H7 (cell line): ENCODE data around the gene MYO1C. TPM values are rescaled to one million over a fixed set of nuclear protein-coding genes. Genes with fewer than 3 reads are reported as not detected.
"Not testable (repeated sequence)": the region's sequence is repeated elsewhere in the genome, so short reads cannot be mapped to it uniquely, and the experiment has no call there.

Experiments
- DNase-seq: peaks from one replicate; pipeline ENCODE4 v3.0.0; 2012
- H3K27me3 ChIP-seq: 2 replicates; pipeline ENCODE4 v1.6.0; 2011; ENCODE audit warnings: mild to moderate bottlenecking, low read length; ENCODE audit not compliant: control insufficient read depth, insufficient read depth
- H3K36me3 ChIP-seq: replicated peaks from 2 replicates; pipeline ENCODE4 v1.5.1; 2011; ENCODE audit warnings: low read length; ENCODE audit not compliant: control insufficient read depth, insufficient read depth
- H3K4me3 ChIP-seq: 2 replicates; pipeline ENCODE4 v1.5.1; 2011; ENCODE audit warnings: low read depth, mild to moderate bottlenecking, control low read depth, low read length, moderate library complexity; ENCODE audit not compliant: insufficient read depth
- total RNA-seq: library from RNA; depleted of rRNA; stranded (reverse); fragments of >200 nt; shearing (Covaris generic); gene quantifications from 2 replicates; pipeline ENCODE4 v1.2.3, GENCODE V29; 2014

Gene MYO1C
- total RNA-seq, 1 experiment from 2014 or later = 62.6 TPM

GRCh38 chr17:1469231-1469852, 23.1 kb downstream of the MYO1C start:
- DNase-seq = peak; percentile 90
- Histone ChIP-seq H3K4me3 (no peak overlapping the region), H3K27me3 (no peaks in the 10 kb centered on the region), H3K36me3 (peaks cover 17% of the 10 kb centered on the region)

- peak; percentile 82 for DNase-seq
- Histone ChIP-seq H3K36me3 (peaks cover 17% of the 10 kb centered on the region), H3K27me3 (no peaks in the 10 kb centered on the region), H3K4me3 (no peak overlapping the region)
Observed at GRCh38 chr17:1467898-1468492, 24.5 kb downstream of the MYO1C start.

GRCh38 chr17:1467258-1467657, 25.2 kb downstream of the MYO1C start:
- H3K27me3 ChIP-seq = no peaks in the 10 kb centered on the region
- DNase-seq = no peak
- H3K4me3 ChIP-seq = no peak overlapping the region
- peaks cover 17% of the 10 kb centered on the region for H3K36me3 ChIP-seq

GRCh38 chr17:1464186-1464585, 28.3 kb downstream of the MYO1C start:
- DNase-seq = no peak
- Histone ChIP-seq H3K36me3 (peaks cover 13% of the 10 kb centered on the region), H3K27me3 (no peaks in the 10 kb centered on the region), H3K4me3 (no peak overlapping the region)

- Histone ChIP-seq H3K36me3 (peaks cover 5% of the 10 kb centered on the region), H3K27me3 (no peaks in the 10 kb centered on the region), H3K4me3 (no peak overlapping the region)
- DNase-seq = no peak
Observed at GRCh38 chr17:1462164-1463112, 30.0 kb downstream of the MYO1C start.

GRCh38 chr17:1461198-1461944, 31.1 kb downstream of the MYO1C start:
- no peak for DNase-seq
- Histone ChIP-seq H3K4me3 (no peak overlapping the region), H3K36me3 (peaks cover 2% of the 10 kb centered on the region), H3K27me3 (no peaks in the 10 kb centered on the region)

GRCh38 chr17:1460233-1460632, 32.3 kb downstream of the MYO1C start:
- DNase-seq = peak; percentile 41
- peaks cover 2% of the 10 kb centered on the region for H3K36me3 ChIP-seq
- H3K27me3 ChIP-seq = no peaks in the 10 kb centered on the region
- no peak overlapping the region for H3K4me3 ChIP-seq

- peak within 1 kb of the TSS; percentile 96 for H3K4me3 ChIP-seq
- DNase-seq = peak; percentile 100
- H3K36me3 ChIP-seq = peaks cover 3% of the 10 kb centered on the region
- no peaks in the 10 kb centered on the region for H3K27me3 ChIP-seq
Observed at GRCh38 chr17:1455797-1456599, 36.5 kb downstream of the MYO1C start, which contains the start of gene CRK. Gene CRK (minus strand): TSS chr17:1456232. CDS start chr17:1456117, 115 bp downstream.

- Histone ChIP-seq H3K27me3 (no peaks in the 10 kb centered on the region), H3K4me3 (peak overlapping the region; percentile 96), H3K36me3 (peaks cover 3% of the 10 kb centered on the region)
- peak; percentile 85 for DNase-seq
Observed at GRCh38 chr17:1455291-1455796, 37.1 kb downstream of the MYO1C start.

- Histone ChIP-seq H3K36me3 (peaks cover 3% of the 10 kb centered on the region), H3K27me3 (no peaks in the 10 kb centered on the region), H3K4me3 (peak overlapping the region; percentile 96; the same call in 1 of the 2 replicates)
- no peak for DNase-seq
Observed at GRCh38 chr17:1454541-1454940, 37.9 kb downstream of the MYO1C start.

GRCh38 chr17:1453694-1454093, 38.8 kb downstream of the MYO1C start:
- H3K4me3 ChIP-seq, DNase-seq, H3K36me3 ChIP-seq, H3K27me3 ChIP-seq: not testable (repeated sequence)

GRCh38 chr17:1452836-1453235, 39.6 kb downstream of the MYO1C start:
- Histone ChIP-seq H3K4me3 (no peak overlapping the region), H3K36me3 (peaks cover 3% of the 10 kb centered on the region)

GRCh38 chr17:1450261-1450660, 42.2 kb downstream of the MYO1C start:
- H3K27me3 ChIP-seq, H3K4me3 ChIP-seq, H3K36me3 ChIP-seq, DNase-seq: not testable (repeated sequence)

More at GRCh38 chr17:1452836-1453235, 39.6 kb downstream of the MYO1C start:
- no peaks in the 10 kb centered on the region for H3K27me3 ChIP-seq
- DNase-seq = no peak
